K562 (cell line): ENCODE results near the gene CARMIL3. TPM values are rescaled to one million over a fixed set of nuclear protein-coding genes. Genes with fewer than 3 reads are reported as not detected.
A peak's percentile ranks its signal among the peaks of the same experiment; 100 is the strongest.

Experiments used
- ATAC-seq: fragments of 200-7000 bp; cut with Tn5 transposase; 3 replicates; pipeline ENCODE4 v1.9.1; 2020; ENCODE audit warnings: moderate library complexity
- BruUV-seq: library from RNA; stranded (reverse); fragments of 400-500 nt; replicated peaks from 2 replicates; lab custom pipeline; 2021; lab: Mats Ljungman, UMichigan
- CTCF ChIA-PET: fragments of 300-600 bp; formaldehyde crosslinking; extraction: SDS; loops from one replicate; lab custom pipeline; 2021; ENCODE audit warnings: low intra/inter-chr PET ratio; lab: Yijun Ruan, JAX
- POLR2A ChIA-PET: fragments of 300-600, 350-650 bp; sonication (Branson Sonifier 250); formaldehyde crosslinking; extraction: SDS; loops from one replicate; lab custom pipeline; 2021; ENCODE audit warnings: antibody characterized with exemption, inconsistent platforms; lab: Yijun Ruan, JAX
- DNase-seq, 4 experiments: peaks; one replicate each; pipeline versions ENCODE4 v3.0.0 to v3.0.0-alpha.2; 2011 to 2018; ENCODE audit warnings: low spot score in 3 of 4, mixed read lengths in 3 of 4; ENCODE audit errors: extremely low read depth in 1 of 4
- FAIRE-seq: peaks from 2 replicates; lab custom pipeline; 2011; peaks lifted over from hg19 to GRCh38; lab: Jason Lieb, UNC
- H2AFZ ChIP-seq: 2 replicates; pipeline ENCODE4 v1.6.0; 2011; ENCODE audit warnings: low read depth, low read length, control low read depth, inconsistent platforms
- H3K27ac ChIP-seq: fragments of 200-600 bp; 3 replicates; pipeline ENCODE4 v1.8.0; 2011; ENCODE audit warnings: low read depth, mild to moderate bottlenecking, control low read depth, inconsistent platforms, low read length, moderate library complexity, mixed read lengths; ENCODE audit errors: extremely low read depth
- H3K27me3 ChIP-seq, 2 experiments: fragments of 300-600 bp in 1 of 2; 2 replicates in 1 of 2; 3 replicates in 1 of 2; pipeline versions ENCODE4 v1.6.0 to v1.8.0; 2011; ENCODE audit warnings: inconsistent platforms in 2 of 2, low read length in 2 of 2, mild to moderate bottlenecking in 1 of 2, mixed read lengths in 1 of 2, moderate library complexity in 1 of 2; ENCODE audit not compliant: control insufficient read depth in 2 of 2, insufficient read depth in 2 of 2
- H3K36me3 ChIP-seq: fragments of 300-600 bp; 3 replicates; pipeline ENCODE4 v1.8.0; 2011; ENCODE audit warnings: mild to moderate bottlenecking, low read length, inconsistent platforms; ENCODE audit not compliant: control insufficient read depth, insufficient read depth
- H3K4me1 ChIP-seq, 2 experiments: fragments of 200-600 bp in 1 of 2; replicated peaks in 1 of 2; 2 replicates in 1 of 2; 3 replicates in 1 of 2; pipeline versions ENCODE4 v1.5.1 to v1.8.0; 2011; ENCODE audit warnings: inconsistent platforms in 2 of 2, low read length in 2 of 2, mild to moderate bottlenecking in 1 of 2, mixed read lengths in 1 of 2, moderate library complexity in 1 of 2; ENCODE audit not compliant: control insufficient read depth in 2 of 2, insufficient read depth in 2 of 2
- H3K4me2 ChIP-seq: 2 replicates; pipeline ENCODE4 v1.6.1; 2011; ENCODE audit warnings: low read length, control low read depth, inconsistent platforms, mixed read lengths; ENCODE audit not compliant: insufficient read depth
- H3K4me3 ChIP-seq: fragments of 200-600 bp; sonication (generic), shearing (Covaris generic); 2 replicates; pipeline ENCODE4 v1.5.1; 2016; ENCODE audit warnings: control low read depth, inconsistent platforms
- H3K79me2 ChIP-seq: fragments of 200-600 bp; 3 replicates; pipeline ENCODE4 v1.8.0; 2011; ENCODE audit warnings: low read length, inconsistent platforms; ENCODE audit not compliant: control insufficient read depth, insufficient read depth
- H3K9ac ChIP-seq, 2 experiments: 2 replicates each; pipeline versions ENCODE4 v1.6.0 to v1.6.1; 2011; ENCODE audit warnings: low read depth in 2 of 2, low read length in 2 of 2, control low read depth in 1 of 2, inconsistent platforms in 1 of 2, mild to moderate bottlenecking in 1 of 2, mixed read lengths in 1 of 2; ENCODE audit not compliant: insufficient read depth in 1 of 2
- H3K9me1 ChIP-seq: one replicate; pipeline ENCODE4 v1.6.0; 2011; ENCODE audit warnings: inconsistent platforms, mild to moderate bottlenecking, low read length, moderate library complexity; ENCODE audit not compliant: control insufficient read depth, insufficient read depth
- H3K9me3 ChIP-seq: replicated peaks from 2 replicates; pipeline ENCODE4 v1.5.1; 2011; ENCODE audit warnings: low read depth, low read length, inconsistent platforms; ENCODE audit not compliant: control insufficient read depth, insufficient read depth
- H4K20me1 ChIP-seq: replicated peaks from 2 replicates; pipeline ENCODE4 v1.6.1; 2011; ENCODE audit warnings: low read length, inconsistent platforms, mixed read lengths; ENCODE audit not compliant: control insufficient read depth, insufficient read depth
- CHCHD3 ChIP-seq: fragments of 250-450 bp; sonication (Bioruptor Pico); IDR thresholded peaks from 2 replicates; pipeline ENCODE4 v2.1.2; 2022; ENCODE audit warnings: mild to moderate bottlenecking
- DMBX1 ChIP-seq: fragments of 250-450 bp; sonication (Bioruptor Pico); IDR thresholded peaks from 2 replicates; pipeline ENCODE4 v1.8.0; 2022; ENCODE audit warnings: inconsistent platforms, mild to moderate bottlenecking, moderate library complexity, borderline replicate concordance
- EZH2 ChIP-seq: IDR thresholded peaks from 2 replicates; pipeline ENCODE4 v1.6.1; 2012; ENCODE audit warnings: low read depth, mild to moderate bottlenecking, inconsistent platforms, low read length, borderline replicate concordance
- ILK ChIP-seq: fragments of 450-650 bp; IDR thresholded peaks from 2 replicates; pipeline ENCODE4 v1.6.1; 2016; ENCODE audit warnings: missing genetic modification characterization, low read depth, mild to moderate bottlenecking, missing compliant biosample characterization, moderate library complexity, borderline replicate concordance
- PHB ChIP-seq: fragments of 250-450 bp; sonication (Bioruptor Pico); IDR thresholded peaks from 2 replicates; pipeline ENCODE4 v1.5.0; 2021
- PTRF ChIP-seq: fragments of 450-650 bp; IDR thresholded peaks from 2 replicates; pipeline ENCODE4 v1.6.1; 2016; ENCODE audit warnings: mild to moderate bottlenecking, missing genetic modification characterization, missing compliant biosample characterization
- SRSF3 ChIP-seq: fragments of 200-400 bp; formaldehyde crosslinking; IDR thresholded peaks from 2 replicates; pipeline ENCODE4 v1.6.1; 2016; ENCODE audit warnings: mild to moderate bottlenecking, low read length, moderate library complexity; ENCODE audit not compliant: insufficient read depth
- ZEB2 ChIP-seq: fragments of 450-650 bp; IDR thresholded peaks from 2 replicates; pipeline ENCODE4 v1.6.1; 2016
- ZNF146 ChIP-seq: IDR thresholded peaks from one replicate; pipeline ENCODE4 v1.6.1; 2018; ENCODE audit warnings: missing compliant biosample characterization; ENCODE audit not compliant: unreplicated experiment
- WGBS: fragments of 100-300 bp; shearing (Covaris generic); methylation state at CpG from one replicate; pipeline ENCODE4 v1.1.6; 2016; ENCODE audit warnings: low coverage, mixed read lengths; ENCODE audit not compliant: insufficient coverage; ENCODE audit errors: missing lambda C conversion rate; 5-methylcytosine and 5-hydroxymethylcytosine counted together
- in situ Hi-C: fragments of 300-500 bp; cut with MboI; formaldehyde crosslinking; loops from 4 replicates; pipeline ENCODE4 v1.15.0; 2018; ENCODE audit warnings: inconsistent platforms, mixed read lengths
- intact Hi-C: fragments of 100-400 bp; cut with micrococcal nuclease; formaldehyde crosslinking; loops from 2 replicates; pipeline ENCODE4 v1.14.2; 2022
- polyA plus RNA-seq, 8 experiments: library from polyadenylated mRNA; depleted of rRNA in 4 of 8; stranded (reverse) in 5 of 8; unstranded in 3 of 8; fragments of >200 nt; fragmentation: Nextera tagmentation in 2 of 8; fragmentation: Illumina TruSeq in 1 of 8; extraction: Ambion mirVana in 2 of 8; extraction: Trizol in 1 of 8; gene quantifications; 2 replicates each; pipeline versions ENCODE4 v1.2.1 to v1.2.3, GENCODE V29; 2011 to 2014; ENCODE audit warnings: inconsistent platforms in 1 of 8, missing spikeins in 1 of 8
- total RNA-seq, 7 experiments: library from RNA; depleted of rRNA in 6 of 7; stranded (reverse); fragments of >200 nt in 6 of 7; fragmentation: Illumina TruSeq in 2 of 7; extraction: Trizol in 2 of 7; gene quantifications; 2 replicates each; pipeline versions ENCODE4 v1.2.1 to v1.2.3, GENCODE V29; 2011 to 2021; ENCODE audit warnings: low replicate concordance in 1 of 7
- TF ChIP-seq, protein P1 (sequence below): fragments of 450-650 bp; IDR thresholded peaks from 2 replicates; pipeline ENCODE4 v1.6.1; 2016; ENCODE audit warnings: mild to moderate bottlenecking, moderate library complexity

CARMIL3 gene
- total and polyA plus RNA-seq, 9 of the 15 experiments (the other 6 are each of a cell fraction or from before 2014, with no cell fraction given): 0.01 to 0.11 (median 0.05) TPM; not detected in 5

DNA sequence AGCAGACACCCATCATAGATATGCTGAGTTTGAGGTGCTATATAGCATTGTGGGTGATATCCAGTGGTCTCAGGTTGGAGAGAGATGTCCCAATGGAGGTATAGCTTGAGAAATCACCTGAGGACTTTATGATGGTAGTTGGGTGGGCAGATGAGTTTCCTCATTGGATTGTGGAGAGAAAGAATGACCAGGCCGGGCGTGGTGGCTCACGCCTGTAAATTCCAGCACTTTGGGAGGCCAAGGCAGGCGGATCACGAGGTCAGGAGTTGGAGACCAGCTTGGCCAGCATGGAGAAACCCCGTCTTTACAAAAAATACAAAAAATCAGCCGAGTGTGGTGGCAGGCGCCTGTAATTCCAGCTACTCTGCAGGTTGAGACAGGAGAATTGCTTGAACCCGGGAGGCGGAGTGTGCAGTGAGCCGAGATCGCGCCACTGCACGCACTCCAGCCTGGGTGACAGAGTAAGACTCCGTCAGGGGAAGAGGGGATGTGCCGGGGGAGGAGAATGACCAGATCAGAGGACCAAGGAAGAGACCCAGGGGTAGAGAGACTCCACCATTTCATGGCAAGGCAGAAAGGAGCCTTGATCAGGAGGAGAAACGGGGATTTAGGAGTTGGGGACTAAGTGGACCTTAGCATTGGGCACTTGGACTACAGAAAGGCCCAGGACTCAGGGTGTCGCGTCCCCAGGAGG is 41.5 kb downstream of the CARMIL3 start:
- intact Hi-C loops (loop anchor here (10.0 kb wide), 2 partner anchors 51 to 79 kb away; partner anchors contain the start of genes EMC9, PSME2 and RNF31), in situ Hi-C loops (loop anchor here (5.0 kb wide), 1 partner anchor 36 kb away; no protein-coding TSS in a partner anchor)
- Histone ChIP-seq H3K79me2 (peaks cover 29% of the 10 kb centered on the region), H4K20me1 (0 out of 2 replicates have a peak, but pooled peaks cover 2% of the 10 kb centered on the region), H2AFZ (peak overlapping the region; percentile 66), H3K36me3 (peaks cover 17% of the 10 kb centered on the region; the same call in 2 of the 3 replicates), H3K9ac (peak overlapping the region; percentile 85 to 100; a peak in 3 of 4 replicates), H3K27me3 (no peaks in the 10 kb centered on the region), H3K4me1 (peaks cover 20 to 22% of the 10 kb centered on the region in 2 experiments; a peak in 4 of 5 replicates), H3K9me3 (no peaks in the 10 kb centered on the region), H3K27ac (peak overlapping the region; percentile 98), H3K4me3 (peak overlapping the region; percentile 99; the same call in 1 of the 2 replicates), H3K4me2 (peak overlapping the region; percentile 62), H3K9me1 (no peaks in the 10 kb centered on the region)
- ChIA-PET POLR2A (interaction anchor here (0.5 to 5.8 kb wide), 20 partner anchors 10 to 654 kb away, joined by 3 to 40 read pairs (median 4); partner anchors contain the start of genes DCAF11, EMC9 and IRF9), CTCF (no interaction called here)
- no peak for ATAC-seq
- FAIRE-seq: peak; percentile 56
- no peak for DNase-seq
- 58% methylated on average over 14 of the region's 19 CpGs for WGBS
- no TSS peak for BruUV-seq
- TF ChIP-seq CHCHD3 (CRISPR knock-in tag) (no peak), EZH2 (no peak), ZNF146 (no peak), ZEB2 (no peak), DMBX1 (peak; percentile 26; the same call in 1 of the 2 replicates), PTRF (no peak), PHB (CRISPR knock-in tag) (no peak), SRSF3 (no peak), ILK (no peak)
- TF ChIP-seq, protein P1, sequence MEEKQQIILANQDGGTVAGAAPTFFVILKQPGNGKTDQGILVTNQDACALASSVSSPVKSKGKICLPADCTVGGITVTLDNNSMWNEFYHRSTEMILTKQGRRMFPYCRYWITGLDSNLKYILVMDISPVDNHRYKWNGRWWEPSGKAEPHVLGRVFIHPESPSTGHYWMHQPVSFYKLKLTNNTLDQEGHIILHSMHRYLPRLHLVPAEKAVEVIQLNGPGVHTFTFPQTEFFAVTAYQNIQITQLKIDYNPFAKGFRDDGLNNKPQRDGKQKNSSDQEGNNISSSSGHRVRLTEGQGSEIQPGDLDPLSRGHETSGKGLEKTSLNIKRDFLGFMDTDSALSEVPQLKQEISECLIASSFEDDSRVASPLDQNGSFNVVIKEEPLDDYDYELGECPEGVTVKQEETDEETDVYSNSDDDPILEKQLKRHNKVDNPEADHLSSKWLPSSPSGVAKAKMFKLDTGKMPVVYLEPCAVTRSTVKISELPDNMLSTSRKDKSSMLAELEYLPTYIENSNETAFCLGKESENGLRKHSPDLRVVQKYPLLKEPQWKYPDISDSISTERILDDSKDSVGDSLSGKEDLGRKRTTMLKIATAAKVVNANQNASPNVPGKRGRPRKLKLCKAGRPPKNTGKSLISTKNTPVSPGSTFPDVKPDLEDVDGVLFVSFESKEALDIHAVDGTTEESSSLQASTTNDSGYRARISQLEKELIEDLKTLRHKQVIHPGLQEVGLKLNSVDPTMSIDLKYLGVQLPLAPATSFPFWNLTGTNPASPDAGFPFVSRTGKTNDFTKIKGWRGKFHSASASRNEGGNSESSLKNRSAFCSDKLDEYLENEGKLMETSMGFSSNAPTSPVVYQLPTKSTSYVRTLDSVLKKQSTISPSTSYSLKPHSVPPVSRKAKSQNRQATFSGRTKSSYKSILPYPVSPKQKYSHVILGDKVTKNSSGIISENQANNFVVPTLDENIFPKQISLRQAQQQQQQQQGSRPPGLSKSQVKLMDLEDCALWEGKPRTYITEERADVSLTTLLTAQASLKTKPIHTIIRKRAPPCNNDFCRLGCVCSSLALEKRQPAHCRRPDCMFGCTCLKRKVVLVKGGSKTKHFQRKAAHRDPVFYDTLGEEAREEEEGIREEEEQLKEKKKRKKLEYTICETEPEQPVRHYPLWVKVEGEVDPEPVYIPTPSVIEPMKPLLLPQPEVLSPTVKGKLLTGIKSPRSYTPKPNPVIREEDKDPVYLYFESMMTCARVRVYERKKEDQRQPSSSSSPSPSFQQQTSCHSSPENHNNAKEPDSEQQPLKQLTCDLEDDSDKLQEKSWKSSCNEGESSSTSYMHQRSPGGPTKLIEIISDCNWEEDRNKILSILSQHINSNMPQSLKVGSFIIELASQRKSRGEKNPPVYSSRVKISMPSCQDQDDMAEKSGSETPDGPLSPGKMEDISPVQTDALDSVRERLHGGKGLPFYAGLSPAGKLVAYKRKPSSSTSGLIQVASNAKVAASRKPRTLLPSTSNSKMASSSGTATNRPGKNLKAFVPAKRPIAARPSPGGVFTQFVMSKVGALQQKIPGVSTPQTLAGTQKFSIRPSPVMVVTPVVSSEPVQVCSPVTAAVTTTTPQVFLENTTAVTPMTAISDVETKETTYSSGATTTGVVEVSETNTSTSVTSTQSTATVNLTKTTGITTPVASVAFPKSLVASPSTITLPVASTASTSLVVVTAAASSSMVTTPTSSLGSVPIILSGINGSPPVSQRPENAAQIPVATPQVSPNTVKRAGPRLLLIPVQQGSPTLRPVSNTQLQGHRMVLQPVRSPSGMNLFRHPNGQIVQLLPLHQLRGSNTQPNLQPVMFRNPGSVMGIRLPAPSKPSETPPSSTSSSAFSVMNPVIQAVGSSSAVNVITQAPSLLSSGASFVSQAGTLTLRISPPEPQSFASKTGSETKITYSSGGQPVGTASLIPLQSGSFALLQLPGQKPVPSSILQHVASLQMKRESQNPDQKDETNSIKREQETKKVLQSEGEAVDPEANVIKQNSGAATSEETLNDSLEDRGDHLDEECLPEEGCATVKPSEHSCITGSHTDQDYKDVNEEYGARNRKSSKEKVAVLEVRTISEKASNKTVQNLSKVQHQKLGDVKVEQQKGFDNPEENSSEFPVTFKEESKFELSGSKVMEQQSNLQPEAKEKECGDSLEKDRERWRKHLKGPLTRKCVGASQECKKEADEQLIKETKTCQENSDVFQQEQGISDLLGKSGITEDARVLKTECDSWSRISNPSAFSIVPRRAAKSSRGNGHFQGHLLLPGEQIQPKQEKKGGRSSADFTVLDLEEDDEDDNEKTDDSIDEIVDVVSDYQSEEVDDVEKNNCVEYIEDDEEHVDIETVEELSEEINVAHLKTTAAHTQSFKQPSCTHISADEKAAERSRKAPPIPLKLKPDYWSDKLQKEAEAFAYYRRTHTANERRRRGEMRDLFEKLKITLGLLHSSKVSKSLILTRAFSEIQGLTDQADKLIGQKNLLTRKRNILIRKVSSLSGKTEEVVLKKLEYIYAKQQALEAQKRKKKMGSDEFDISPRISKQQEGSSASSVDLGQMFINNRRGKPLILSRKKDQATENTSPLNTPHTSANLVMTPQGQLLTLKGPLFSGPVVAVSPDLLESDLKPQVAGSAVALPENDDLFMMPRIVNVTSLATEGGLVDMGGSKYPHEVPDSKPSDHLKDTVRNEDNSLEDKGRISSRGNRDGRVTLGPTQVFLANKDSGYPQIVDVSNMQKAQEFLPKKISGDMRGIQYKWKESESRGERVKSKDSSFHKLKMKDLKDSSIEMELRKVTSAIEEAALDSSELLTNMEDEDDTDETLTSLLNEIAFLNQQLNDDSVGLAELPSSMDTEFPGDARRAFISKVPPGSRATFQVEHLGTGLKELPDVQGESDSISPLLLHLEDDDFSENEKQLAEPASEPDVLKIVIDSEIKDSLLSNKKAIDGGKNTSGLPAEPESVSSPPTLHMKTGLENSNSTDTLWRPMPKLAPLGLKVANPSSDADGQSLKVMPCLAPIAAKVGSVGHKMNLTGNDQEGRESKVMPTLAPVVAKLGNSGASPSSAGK: no peak
